Osteoblast (primary cell): Measurements from ENCODE around the gene VAV2. TPM values are rescaled to one million over a fixed set of nuclear protein-coding genes. Genes with fewer than 3 reads are reported as not detected.
"Not testable (repeated sequence)": the region's sequence is repeated elsewhere in the genome, so short reads cannot be mapped to it uniquely, and the experiment has no call there.

Source experiments
- DNase-seq: peaks from one replicate; pipeline ENCODE4 v3.0.0; 2011; ENCODE audit warnings: low spot score, mixed read lengths; ENCODE audit not compliant: insufficient read length; ENCODE audit errors: missing footprints
- H2AFZ ChIP-seq: 2 replicates; pipeline ENCODE4 v1.6.0; 2011; ENCODE audit warnings: mild to moderate bottlenecking, low read length
- H3K27ac ChIP-seq: 2 replicates; pipeline ENCODE4 v1.5.1; 2011; ENCODE audit warnings: mild to moderate bottlenecking, low read depth, low read length, moderate library complexity
- H3K27me3 ChIP-seq: 2 replicates; pipeline ENCODE4 v1.6.0; 2012; ENCODE audit warnings: mild to moderate bottlenecking, control low read depth, inconsistent platforms, low read length, moderate library complexity; ENCODE audit not compliant: insufficient read depth
- H3K36me3 ChIP-seq: 2 replicates; pipeline ENCODE4 v1.5.1; 2011; ENCODE audit warnings: mild to moderate bottlenecking, low read length, control low read depth, moderate library complexity; ENCODE audit not compliant: insufficient read depth
- H3K4me1 ChIP-seq: 2 replicates; pipeline ENCODE4 v1.5.1; 2011; ENCODE audit warnings: mild to moderate bottlenecking, low read length, control low read depth, moderate library complexity; ENCODE audit not compliant: insufficient read depth
- H3K4me2 ChIP-seq: 2 replicates; pipeline ENCODE4 v1.6.0; 2011; ENCODE audit warnings: mild to moderate bottlenecking, low read length; ENCODE audit not compliant: insufficient read depth
- H3K4me3 ChIP-seq: fragments of 200-600 bp; sonication (generic); 3 replicates; pipeline ENCODE4 v1.5.1; 2012; ENCODE audit warnings: mild to moderate bottlenecking, low read length, inconsistent platforms; ENCODE audit not compliant: insufficient read depth
- H3K79me2 ChIP-seq: 2 replicates; pipeline ENCODE4 v1.6.0; 2012; ENCODE audit warnings: mild to moderate bottlenecking, low read length, control low read depth, inconsistent platforms; ENCODE audit not compliant: insufficient read depth
- H3K9me3 ChIP-seq: 2 replicates; pipeline ENCODE4 v1.5.1; 2011; ENCODE audit warnings: low read depth, low read length, control low read depth
- H4K20me1 ChIP-seq: 2 replicates; pipeline ENCODE4 v1.6.0; 2012; ENCODE audit warnings: mild to moderate bottlenecking, low read length, control low read depth; ENCODE audit not compliant: insufficient read depth
- total RNA-seq: library from RNA; depleted of rRNA; stranded (reverse); fragments of >200 nt; gene quantifications from 2 replicates; pipeline ENCODE4 v1.2.3, GENCODE V29; 2012
- TF ChIP-seq, protein P1 (sequence below): IDR thresholded peaks from 2 replicates; pipeline ENCODE4 v1.5.1; 2011; ENCODE audit warnings: mild to moderate bottlenecking, low read depth, low read length, moderate library complexity; ENCODE audit errors: extremely low read depth

Gene VAV2
- total RNA-seq, 1 donor: 8.0 TPM

DNA sequence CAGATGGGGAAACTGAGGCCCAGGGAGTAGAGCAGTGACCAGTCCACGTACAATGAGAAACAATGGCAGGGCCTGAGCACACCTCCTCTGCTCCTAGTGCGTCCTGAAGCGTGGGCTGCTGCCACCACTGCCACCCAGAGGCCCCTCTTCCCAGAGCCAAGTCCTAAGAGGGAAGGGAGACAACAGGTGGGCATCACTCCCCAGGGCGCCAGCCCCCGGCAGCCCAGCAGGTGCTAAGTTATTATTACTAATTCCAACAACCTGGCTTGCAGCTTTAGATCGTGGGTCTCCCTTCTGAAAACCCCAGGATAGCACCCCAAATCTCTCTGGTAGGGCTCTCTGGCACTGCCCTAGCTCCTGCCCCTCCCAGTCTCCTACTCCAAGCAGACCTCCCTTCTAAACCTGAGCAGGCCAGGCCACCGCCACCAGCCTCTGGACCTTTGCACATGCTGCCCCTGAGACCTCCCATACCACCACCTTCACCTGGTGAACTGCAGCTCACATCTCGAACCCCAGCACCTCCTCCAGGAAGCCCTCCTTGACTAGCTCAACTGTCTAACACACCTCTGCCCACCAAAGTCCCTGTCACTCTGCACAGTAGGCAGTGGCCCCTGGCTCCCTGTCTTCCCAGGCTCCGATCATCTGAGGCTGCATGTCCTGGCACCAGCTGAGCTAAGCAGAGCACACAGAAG, 65.8 kb downstream of the VAV2 start:
- Histone ChIP-seq H3K4me2 (no peak overlapping the region), H3K27me3 (no peaks in the 10 kb centered on the region), H2AFZ (no peak overlapping the region), H3K79me2 (peaks cover 70% of the 10 kb centered on the region), H4K20me1 (peaks cover 69% of the 10 kb centered on the region), H3K4me1 (no peaks in the 10 kb centered on the region), H3K4me3 (no peak overlapping the region), H3K36me3 (no peaks in the 10 kb centered on the region), H3K9me3 (no peaks in the 10 kb centered on the region), H3K27ac (no peak overlapping the region)
- TF ChIP-seq, protein P1, sequence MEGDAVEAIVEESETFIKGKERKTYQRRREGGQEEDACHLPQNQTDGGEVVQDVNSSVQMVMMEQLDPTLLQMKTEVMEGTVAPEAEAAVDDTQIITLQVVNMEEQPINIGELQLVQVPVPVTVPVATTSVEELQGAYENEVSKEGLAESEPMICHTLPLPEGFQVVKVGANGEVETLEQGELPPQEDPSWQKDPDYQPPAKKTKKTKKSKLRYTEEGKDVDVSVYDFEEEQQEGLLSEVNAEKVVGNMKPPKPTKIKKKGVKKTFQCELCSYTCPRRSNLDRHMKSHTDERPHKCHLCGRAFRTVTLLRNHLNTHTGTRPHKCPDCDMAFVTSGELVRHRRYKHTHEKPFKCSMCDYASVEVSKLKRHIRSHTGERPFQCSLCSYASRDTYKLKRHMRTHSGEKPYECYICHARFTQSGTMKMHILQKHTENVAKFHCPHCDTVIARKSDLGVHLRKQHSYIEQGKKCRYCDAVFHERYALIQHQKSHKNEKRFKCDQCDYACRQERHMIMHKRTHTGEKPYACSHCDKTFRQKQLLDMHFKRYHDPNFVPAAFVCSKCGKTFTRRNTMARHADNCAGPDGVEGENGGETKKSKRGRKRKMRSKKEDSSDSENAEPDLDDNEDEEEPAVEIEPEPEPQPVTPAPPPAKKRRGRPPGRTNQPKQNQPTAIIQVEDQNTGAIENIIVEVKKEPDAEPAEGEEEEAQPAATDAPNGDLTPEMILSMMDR: no peak
- no peak for DNase-seq

DNA sequence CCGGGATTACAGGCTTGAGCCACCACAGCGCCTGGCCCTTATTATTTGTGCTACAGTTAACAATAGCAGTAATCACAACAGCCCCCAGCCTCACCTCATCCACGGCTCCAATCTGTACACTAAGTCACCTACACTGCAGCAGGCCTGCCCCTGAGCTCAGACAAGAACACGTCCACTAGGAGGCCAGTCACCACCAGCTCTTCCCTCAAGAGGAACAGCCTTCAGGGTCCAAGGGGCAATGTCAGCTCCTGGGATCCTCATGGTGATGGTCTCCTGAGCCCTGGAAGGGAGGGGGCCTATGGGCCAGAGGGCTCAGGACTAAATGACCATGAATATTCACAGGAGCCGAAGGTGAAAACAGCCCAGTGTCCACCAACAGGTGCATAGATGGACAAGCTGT, 67.7 kb downstream of the VAV2 start:
- no peak for DNase-seq
- Histone ChIP-seq H4K20me1 (peaks cover 61% of the 10 kb centered on the region), H3K36me3 (no peaks in the 10 kb centered on the region), H3K79me2 (peaks cover 76% of the 10 kb centered on the region), H3K4me3 (no peak overlapping the region), H3K9me3 (no peaks in the 10 kb centered on the region), H2AFZ (no peak overlapping the region), H3K4me1 (no peaks in the 10 kb centered on the region), H3K27ac (no peak overlapping the region), H3K27me3 (no peaks in the 10 kb centered on the region), H3K4me2 (no peak overlapping the region)
- TF ChIP-seq, protein P1: no peak

DNA sequence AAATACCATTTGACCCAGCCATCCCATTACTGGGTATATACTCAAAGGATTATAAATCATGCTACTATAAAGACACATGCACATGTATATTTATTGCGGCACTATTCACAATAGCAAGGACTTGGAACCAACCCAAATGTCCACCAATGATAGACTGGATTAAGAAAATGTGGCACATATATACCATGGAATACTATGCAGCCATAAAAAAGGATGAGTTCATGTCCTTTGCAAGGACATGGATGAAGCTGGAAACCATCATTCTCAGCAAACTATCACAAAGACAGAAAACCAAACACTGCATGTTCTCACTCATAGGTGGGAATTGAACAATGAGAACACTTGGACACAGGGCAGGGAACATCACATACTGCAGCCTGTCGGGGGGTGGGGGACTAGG, 68.5 kb downstream of the VAV2 start:
- H3K9me3 ChIP-seq, H3K4me2 ChIP-seq: not testable (repeated sequence)
- H3K79me2 ChIP-seq: peaks cover 73% of the 10 kb centered on the region

DNA sequence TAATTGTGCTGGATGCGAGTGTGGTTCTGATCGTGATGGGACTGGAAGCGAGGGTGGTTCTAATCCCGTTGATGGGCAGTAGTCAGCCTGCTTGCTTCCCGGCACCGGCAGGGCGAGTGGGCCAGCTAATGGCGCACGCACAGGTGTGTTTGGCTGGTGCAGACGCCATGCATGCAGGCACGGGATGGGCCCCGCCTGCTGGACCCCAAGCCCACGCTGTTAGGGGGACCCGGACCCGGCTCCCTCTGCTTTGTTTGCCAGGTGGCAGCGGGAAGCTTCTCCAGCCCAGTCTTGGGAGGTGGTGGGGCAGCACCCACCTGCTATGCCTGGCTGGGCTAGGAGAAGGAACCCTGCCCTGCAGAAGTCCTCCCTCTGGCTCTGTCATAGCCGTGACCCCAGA, 70.3 kb downstream of the VAV2 start:
- Histone ChIP-seq H3K36me3 (no peaks in the 10 kb centered on the region), H3K79me2 (peaks cover 69% of the 10 kb centered on the region), H3K27ac (no peak overlapping the region), H3K4me1 (no peaks in the 10 kb centered on the region), H3K4me3 (no peak overlapping the region), H3K4me2 (no peak overlapping the region), H3K27me3 (no peaks in the 10 kb centered on the region), H2AFZ (no peak overlapping the region), H4K20me1 (peaks cover 44% of the 10 kb centered on the region), H3K9me3 (no peaks in the 10 kb centered on the region)
- TF ChIP-seq, protein P1: no peak
- DNase-seq: no peak

More for the DNA sequence above, 68.5 kb downstream of the VAV2 start:
- H3K36me3 ChIP-seq, DNase-seq, H2AFZ ChIP-seq, H3K4me1 ChIP-seq, H3K27ac ChIP-seq, H3K4me3 ChIP-seq, H3K27me3 ChIP-seq: not testable (repeated sequence)
- H4K20me1 ChIP-seq: peaks cover 56% of the 10 kb centered on the region
